ENCODE results near the gene IGF1. TPM values are rescaled to one million over a fixed set of nuclear protein-coding genes. Genes with fewer than 3 reads are reported as not detected.

Gene IGF1
- total RNA-seq, 2 experiments from 2014 or later: 0.90 to 1.2 TPM

- POLR2A ChIA-PET: no interaction called here
- no peak overlapping the region for H3K4me3 Mint-ChIP-seq
Observed at GRCh38 chr12:102481705-102482425, 1.5 kb upstream of the IGF1 start.

GRCh38 chr12:102479939-102480338, 424 bp downstream of the IGF1 start:
- H3K27me3 Mint-ChIP-seq: no peaks in the 10 kb centered on the region
- ChIA-PET CTCF (no interaction called here), POLR2A (no interaction called here)
- H3K4me3 Mint-ChIP-seq: no peak overlapping the region
- ATAC-seq: no peak
- H3K36me3 Mint-ChIP-seq (ENCODE audit: low read depth): no peaks in the 10 kb centered on the region
- peaks cover 46% of the 10 kb centered on the region for H3K4me1 Mint-ChIP-seq (ENCODE audit: low read depth)
- TF ChIP-seq CTCF (IDR thresholded peaks at IDR 0.05): no peak
- no peaks in the 10 kb centered on the region for H3K9me3 Mint-ChIP-seq
- intact Hi-C loops (cut with micrococcal nuclease): loop anchor here (5.0 to 10.0 kb wide), 4 partner anchors 105 to 545 kb away; no protein-coding TSS in a partner anchor
- DNase-seq: no peak
- H3K27ac Mint-ChIP-seq: no peak overlapping the region

More at GRCh38 chr12:102481705-102482425, 1.5 kb upstream of the IGF1 start:
- Mint-ChIP-seq H3K36me3 (ENCODE audit: low read depth) (no peaks in the 10 kb centered on the region), H3K4me1 (ENCODE audit: low read depth) (peaks cover 38% of the 10 kb centered on the region), H3K9me3 (no peaks in the 10 kb centered on the region), H3K27ac (no peak overlapping the region), H3K27me3 (no peaks in the 10 kb centered on the region)
- no peak for TF ChIP-seq CTCF (IDR thresholded peaks at IDR 0.05)
- ATAC-seq (no peak), DNase-seq (no peak)
- CTCF ChIA-PET: interaction anchor here (3.8 kb wide), 1 partner anchor 9 kb away, joined by 25 read pairs; no protein-coding TSS in a partner anchor
- intact Hi-C loops (cut with micrococcal nuclease): loop anchor here (10.0 kb wide), 3 partner anchors 107 to 547 kb away; no protein-coding TSS in a partner anchor

GRCh38 chr12:102479099-102479885, 1.1 kb downstream of the IGF1 start:
- Mint-ChIP-seq H3K27me3 (no peaks in the 10 kb centered on the region), H3K4me1 (ENCODE audit: low read depth) (peaks cover 46% of the 10 kb centered on the region), H3K4me3 (no peak overlapping the region), H3K9me3 (no peaks in the 10 kb centered on the region), H3K27ac (no peak overlapping the region), H3K36me3 (ENCODE audit: low read depth) (no peaks in the 10 kb centered on the region)
- no peak for TF ChIP-seq CTCF (IDR thresholded peaks at IDR 0.05)
- ATAC-seq (peak; percentile 29), DNase-seq (peak; percentile 14)
- ChIA-PET CTCF (interaction anchor here (1.1 kb wide), 1 partner anchor 57 kb away, joined by 3 read pairs; no protein-coding TSS in a partner anchor), POLR2A (interaction anchor here (0.9 kb wide), 1 partner anchor 9 kb away, joined by 3 read pairs; no protein-coding TSS in a partner anchor)
- intact Hi-C loops (cut with micrococcal nuclease): loop anchor here (5.0 kb wide), 1 partner anchor 177 kb away; no protein-coding TSS in a partner anchor

- ChIA-PET CTCF (interaction anchor here (1.1 kb wide), 1 partner anchor 57 kb away, joined by 3 read pairs; no protein-coding TSS in a partner anchor), POLR2A (interaction anchor here (0.9 kb wide), 1 partner anchor 8 kb away, joined by 3 read pairs; no protein-coding TSS in a partner anchor)
- no peak overlapping the region for H3K27ac Mint-ChIP-seq
- ATAC-seq (peak; percentile 71), DNase-seq (peak; percentile 87)
- H3K36me3 Mint-ChIP-seq (ENCODE audit: low read depth): no peaks in the 10 kb centered on the region
- no peaks in the 10 kb centered on the region for H3K27me3 Mint-ChIP-seq
- TF ChIP-seq CTCF (IDR thresholded peaks at IDR 0.05): no peak
- H3K9me3 Mint-ChIP-seq: no peaks in the 10 kb centered on the region
- H3K4me3 Mint-ChIP-seq: no peak overlapping the region
- intact Hi-C loops (cut with micrococcal nuclease): loop anchor here (5.0 kb wide), 1 partner anchor 176 kb away; no protein-coding TSS in a partner anchor
- H3K4me1 Mint-ChIP-seq (ENCODE audit: low read depth): peaks cover 46% of the 10 kb centered on the region
Observed at GRCh38 chr12:102478405-102479098, 1.8 kb downstream of the IGF1 start.

Measured in activated CD8-positive, alpha-beta T cell treated with anti-CD3 and anti-CD28 coated beads for 36 hours (primary cell).